Upper lobe of left lung (tissue), 4 donors: ENCODE data around the gene ANKS1B.

Experiments
- POLR2A ChIP-seq, 4 donors: fragments of 450-650 bp; IDR thresholded peaks; one replicate each; pipeline ENCODE4 v1.5.1; 2016 to 2017; ENCODE audit warnings: antibody characterized with exemption in 4 of 4, mild to moderate bottlenecking in 2 of 4
- POLR2AphosphoS5 ChIP-seq, 2 donors: sonication (generic); formaldehyde crosslinking; IDR thresholded peaks; one replicate each; pipeline ENCODE4 v1.5.1; 2017; ENCODE audit warnings: antibody characterized with exemption in 2 of 2
- TF ChIP-seq, protein P1 (sequence below), 6 experiments: fragments of 450-650 bp in 4 of 6; fragments of 200-600 bp in 2 of 6; sonication (generic) in 2 of 6; IDR thresholded peaks; one replicate each; pipeline ENCODE4 v1.5.1; 2016 to 2019; ENCODE audit warnings: antibody characterized with exemption in 6 of 6

DNA sequence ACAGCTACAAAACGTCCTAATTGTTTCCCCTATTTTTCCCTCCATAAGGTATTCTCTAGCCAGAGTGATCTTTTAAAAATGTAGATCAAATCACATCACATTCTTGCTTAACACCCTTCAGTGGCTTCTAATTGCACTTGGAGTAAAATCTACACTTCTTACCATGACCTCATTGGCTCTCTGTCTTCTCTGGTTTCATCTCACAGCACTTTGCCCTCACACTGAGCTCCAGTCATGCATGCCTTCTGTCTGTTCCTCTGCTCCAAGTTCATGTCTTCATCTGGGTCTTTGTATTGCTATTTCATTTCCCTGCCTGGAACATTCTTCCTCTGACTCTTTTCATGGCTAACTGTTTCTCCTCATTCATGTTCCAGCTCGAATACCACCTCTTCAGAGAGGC lies 557.6 kb downstream of the ANKS1B start:
- TF ChIP-seq POLR2AphosphoS5 (IDR thresholded peaks at IDR 0.05) (no peak), POLR2A (IDR thresholded peaks at IDR 0.05) (no peak)
- TF ChIP-seq, protein P1, sequence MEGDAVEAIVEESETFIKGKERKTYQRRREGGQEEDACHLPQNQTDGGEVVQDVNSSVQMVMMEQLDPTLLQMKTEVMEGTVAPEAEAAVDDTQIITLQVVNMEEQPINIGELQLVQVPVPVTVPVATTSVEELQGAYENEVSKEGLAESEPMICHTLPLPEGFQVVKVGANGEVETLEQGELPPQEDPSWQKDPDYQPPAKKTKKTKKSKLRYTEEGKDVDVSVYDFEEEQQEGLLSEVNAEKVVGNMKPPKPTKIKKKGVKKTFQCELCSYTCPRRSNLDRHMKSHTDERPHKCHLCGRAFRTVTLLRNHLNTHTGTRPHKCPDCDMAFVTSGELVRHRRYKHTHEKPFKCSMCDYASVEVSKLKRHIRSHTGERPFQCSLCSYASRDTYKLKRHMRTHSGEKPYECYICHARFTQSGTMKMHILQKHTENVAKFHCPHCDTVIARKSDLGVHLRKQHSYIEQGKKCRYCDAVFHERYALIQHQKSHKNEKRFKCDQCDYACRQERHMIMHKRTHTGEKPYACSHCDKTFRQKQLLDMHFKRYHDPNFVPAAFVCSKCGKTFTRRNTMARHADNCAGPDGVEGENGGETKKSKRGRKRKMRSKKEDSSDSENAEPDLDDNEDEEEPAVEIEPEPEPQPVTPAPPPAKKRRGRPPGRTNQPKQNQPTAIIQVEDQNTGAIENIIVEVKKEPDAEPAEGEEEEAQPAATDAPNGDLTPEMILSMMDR (IDR thresholded peaks at IDR 0.05), result no peak
